Left hindlimb (tissue), 1 donor: ENCODE data around the gene GIGYF1.
"Not testable (repeated sequence)": the region's sequence is repeated elsewhere in the genome, so short reads cannot be mapped to it uniquely, and the experiment has no call there.

Source experiments
- DNase-seq: peaks from one replicate; pipeline ENCODE4 v3.0.0-alpha.2; 2018

Gene GIGYF1

DNA sequence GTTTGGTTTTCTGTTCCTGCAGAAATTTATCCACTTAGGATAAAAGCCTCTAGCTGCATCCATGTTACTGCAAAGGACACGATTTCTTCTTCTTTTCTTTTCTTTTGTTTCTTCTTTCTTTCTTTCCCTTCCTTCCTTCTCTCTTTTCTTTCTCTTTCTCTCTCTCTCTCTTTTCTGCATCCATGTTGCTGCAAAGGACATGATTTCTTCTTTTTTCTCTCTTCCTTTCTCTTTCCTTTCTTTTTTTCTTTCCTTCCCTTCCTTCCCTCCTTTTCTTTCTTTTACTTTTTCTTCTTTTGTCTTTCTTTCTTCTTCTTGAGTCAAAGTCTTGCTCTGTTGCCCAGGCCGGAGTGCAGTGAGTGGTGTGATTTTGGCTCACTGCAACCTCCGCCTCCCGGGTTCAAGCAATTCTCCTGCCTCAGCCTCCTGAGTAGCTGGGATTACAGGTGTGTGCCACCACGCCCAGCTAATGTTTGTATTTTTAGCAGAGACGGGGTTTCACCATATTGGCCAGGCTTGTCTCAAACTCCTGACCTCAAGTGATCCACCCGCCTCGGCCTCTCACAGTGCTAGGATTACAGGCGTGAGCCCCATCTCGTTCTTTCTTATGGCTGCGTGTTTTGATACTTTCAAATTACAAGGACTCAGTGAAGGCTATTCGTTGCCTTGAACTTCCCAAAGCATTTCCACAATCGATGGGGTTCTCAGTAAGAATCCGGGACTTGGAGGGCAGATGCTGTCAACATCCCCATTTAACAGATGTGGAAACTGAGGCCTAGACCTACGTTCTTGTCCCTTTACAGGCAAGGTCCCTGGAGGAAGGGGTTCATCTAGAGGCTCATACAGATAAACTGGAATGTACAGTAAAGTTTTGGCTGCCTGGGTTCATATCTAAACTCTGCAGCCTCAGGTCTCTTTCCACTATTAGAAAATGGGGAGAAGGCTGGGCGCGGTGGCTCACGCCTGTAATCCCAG is 22.4 kb downstream of the GIGYF1 start:
- no peak for DNase-seq

DNA sequence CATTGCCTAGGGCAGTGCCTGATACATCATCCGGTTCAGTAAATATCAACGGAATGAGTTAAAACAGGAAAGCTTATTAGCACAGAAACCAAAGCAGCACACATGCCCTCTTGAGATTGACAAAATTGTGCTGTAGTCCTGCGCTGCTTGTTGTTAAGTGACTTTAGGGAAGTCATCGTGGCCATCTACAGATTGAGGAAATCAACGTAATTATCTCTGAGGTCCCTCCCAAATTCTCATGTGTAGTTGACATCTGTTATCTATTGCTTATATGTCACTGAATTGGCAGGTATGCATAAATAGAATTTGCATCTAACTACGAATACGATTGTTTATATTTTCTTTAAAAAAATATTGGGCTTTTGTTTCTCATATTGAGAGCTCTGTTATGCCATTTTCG is 24.0 kb downstream of the GIGYF1 start:
- DNase-seq: no peak

DNA sequence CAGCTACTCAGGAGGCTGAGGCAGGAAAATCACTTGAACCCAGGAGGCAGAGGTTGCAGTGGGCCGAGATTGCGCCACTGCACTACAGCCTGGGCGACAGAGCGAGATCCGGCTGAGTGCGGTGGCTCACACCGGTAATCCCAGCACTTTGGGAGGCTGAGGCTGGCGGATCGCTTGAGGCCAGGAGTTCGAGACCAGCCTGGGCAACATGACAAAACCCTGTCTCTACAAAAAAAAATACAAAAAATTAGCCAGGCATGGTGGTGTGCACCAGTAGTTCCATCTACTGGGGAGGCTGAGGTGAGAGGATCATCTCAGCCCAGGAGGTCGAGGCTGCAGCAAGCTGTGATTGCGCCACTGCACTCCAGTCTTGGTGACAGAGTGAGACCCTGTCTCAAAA is 24.9 kb downstream of the GIGYF1 start:
- not testable (repeated sequence) for DNase-seq

DNA sequence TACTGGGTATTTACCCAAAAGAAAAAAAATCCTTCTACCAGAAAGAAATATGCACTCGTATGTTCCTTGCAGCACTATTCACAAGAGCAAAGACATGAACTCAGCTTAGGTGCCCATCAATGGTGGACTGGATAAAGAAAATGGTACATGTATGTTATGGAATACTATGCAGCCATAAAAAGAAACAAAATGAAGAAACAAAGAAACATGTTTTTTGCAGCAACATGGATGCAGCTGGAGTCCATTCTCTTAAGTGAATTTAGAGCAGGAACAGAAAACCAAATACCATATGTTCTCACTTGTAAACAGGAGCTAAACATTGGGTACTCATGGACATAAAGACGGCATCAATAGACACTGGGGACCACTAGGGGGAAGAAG is 26.0 kb downstream of the GIGYF1 start:
- DNase-seq: no peak

DNA sequence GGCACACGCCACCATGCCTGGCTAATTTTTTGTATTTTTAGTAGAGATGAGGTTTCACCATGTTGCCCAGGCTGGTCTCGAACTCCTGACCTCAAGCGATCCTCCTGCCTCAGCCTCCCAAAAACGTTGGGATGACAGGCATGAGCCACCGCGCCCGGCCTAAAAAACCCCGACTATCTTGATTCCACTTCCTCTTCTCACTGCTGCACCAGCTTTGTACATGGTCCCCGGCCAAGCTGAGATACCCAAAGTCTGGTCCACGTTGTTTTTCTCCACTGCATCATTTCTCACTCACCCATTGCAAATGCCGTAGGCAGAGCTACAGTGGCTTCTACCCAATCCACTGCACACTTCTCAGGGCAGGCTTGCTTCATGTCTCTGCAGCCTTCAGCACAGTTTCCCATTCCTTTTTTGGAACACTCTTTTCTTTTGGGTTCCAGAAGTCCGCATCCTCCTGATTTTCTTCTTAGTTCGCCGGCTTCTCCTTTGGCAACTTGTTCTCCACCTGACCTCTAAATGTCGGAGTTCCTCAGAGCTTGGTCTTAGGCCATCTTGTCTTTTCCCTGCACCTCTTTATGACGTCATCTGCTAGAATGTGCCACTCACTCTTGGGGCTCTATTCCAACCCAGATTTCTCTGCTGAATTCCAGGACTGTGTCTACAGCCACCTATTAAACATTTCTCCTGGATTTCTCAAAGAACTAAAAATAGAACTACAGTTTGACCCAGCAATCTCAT is 26.6 kb downstream of the GIGYF1 start:
- DNase-seq: no peak

DNA sequence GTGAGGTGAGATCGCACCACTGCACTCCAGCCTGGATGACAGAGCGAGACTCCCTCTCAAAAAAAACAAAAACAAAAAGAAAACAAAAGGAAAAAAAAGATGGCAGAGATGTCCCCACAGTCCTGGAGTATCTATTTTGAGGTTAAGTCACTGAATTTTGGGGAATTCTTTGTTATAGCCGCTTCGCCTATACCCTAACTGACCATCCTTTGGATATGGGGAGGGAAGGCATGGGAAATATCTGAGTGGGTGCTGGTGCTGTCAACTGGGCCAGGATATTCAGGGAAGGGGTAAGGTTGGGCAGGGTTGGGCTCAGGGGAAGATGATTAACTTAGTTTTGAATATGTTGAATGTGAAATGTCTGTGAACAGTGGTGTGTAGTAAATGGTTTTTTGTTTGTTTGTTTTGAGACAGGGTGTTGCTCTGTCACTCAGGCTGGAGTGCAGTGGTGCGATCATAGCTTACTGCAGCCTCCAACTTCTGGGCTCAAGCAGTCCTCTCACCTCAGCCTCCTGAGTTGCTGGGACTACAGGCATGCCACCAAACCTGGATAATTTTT is 28.8 kb downstream of the GIGYF1 start:
- DNase-seq: no peak

DNA sequence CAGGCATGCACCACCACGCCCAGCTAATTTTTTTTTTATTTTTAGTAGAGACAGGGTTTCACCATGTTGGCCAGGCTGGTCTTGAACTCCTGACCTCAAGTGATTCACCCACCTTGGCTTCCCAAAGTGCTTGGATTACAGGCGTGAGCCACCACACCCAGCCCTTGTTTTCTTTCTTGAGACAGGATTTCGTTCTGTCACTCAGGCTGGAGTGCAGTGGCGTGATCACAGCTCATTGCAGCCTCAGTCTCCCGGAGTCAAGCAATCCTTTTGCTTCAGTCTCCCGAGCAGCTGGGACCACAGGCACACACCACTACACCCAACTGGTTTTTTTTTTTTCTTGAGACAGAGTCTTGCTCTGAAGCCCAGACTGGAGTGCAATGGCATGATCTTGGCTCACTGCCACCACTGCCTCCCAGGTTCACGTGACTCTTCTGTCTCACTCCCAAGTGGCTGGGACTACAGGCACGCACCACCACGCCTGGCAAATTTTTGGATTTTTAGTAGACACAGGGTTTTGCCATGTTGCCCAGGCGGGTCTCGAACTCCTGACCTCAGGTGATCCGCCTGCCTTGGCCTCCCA is 31.8 kb downstream of the GIGYF1 start:
- not testable (repeated sequence) for DNase-seq

DNA sequence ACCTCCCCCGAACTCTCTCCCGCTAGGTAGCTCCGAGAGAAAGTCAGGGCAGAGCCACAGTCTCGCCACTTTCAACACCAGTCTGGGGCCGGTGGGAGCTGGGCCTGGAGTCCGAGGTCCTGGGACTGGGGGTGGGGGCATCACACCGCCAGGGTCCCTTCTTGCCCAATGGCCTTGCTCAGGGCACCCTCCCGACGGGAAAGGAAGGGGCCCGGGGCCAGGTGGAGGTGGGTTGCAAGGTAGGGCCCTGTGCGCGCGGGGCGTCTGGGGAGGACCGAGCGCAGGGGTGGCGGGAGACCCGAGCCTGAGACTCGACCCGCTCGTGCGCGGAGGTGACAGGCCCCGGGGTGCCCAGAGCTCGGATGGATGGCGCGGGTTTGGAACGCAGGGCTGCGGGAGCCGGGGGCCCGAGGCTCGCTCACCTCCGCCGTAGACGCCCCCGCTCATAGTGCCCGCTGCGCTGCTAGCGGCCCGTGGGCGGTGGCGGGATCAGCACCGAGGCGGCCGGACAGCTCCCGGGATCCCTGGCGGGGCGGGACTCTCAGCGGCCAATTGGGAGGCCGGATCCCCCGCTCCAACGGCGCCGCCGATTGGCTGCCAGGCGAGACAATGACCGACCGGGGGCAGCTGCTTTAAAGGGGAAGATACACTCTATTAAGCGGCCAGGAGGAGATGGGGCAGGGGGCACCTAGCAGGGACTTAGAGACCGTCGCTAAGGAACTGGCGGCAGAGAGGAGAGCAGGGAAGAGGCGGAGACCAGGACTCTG is 38.0 kb downstream of the GIGYF1 start, which contains the start of gene ACTL6B:
Gene ACTL6B (minus strand): TSS at position 541 of the 767 bp plus-strand sequence. CDS start 94 bp downstream, at position 447.
- peak; percentile 74 for DNase-seq

DNA sequence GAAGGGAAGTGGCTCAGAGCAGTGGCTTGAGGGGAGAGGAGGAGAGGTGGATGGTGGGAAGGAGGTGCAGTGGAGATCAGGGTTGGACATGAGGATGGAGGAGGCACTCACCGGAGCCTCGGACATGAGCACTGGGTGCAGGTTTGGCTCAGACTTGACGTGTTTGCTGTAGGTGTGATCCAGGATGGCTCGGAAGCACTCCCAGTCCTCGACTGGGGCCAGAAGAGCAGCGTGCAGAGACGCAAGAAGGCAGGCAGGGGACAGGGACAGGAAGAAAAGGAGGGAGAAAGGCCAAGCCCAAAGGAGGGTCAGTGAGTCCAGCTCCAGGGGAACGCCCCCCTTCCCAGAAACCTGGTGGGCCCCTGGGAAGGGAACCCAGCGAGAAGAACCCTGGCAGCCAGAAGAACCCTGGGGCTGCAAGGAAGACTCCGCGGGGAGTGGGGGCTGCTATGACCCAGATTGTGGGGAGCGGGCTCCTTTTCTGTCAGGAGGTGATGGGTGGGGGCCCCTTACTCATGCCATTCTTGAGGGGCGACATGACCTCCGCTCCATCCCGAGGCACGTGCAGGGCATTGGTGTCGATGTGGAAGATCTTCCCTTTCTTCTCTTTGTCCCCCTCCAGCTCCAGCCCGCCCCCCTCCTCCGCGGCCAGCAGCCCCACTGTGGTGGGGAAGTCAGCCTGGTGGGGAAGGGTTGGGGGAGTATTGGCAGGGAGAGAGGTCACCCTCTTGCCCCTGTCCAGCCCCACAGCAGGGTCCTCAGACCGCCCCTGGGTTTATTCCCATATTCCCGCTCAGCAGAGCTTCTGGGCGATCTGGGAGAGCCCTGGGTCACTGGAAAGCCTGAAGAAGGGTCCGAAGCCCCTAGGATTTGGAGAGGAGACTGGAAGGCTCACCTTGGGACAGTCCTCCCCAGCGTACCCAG is 38.9 kb downstream of the GIGYF1 start:
- no peak for DNase-seq

DNA sequence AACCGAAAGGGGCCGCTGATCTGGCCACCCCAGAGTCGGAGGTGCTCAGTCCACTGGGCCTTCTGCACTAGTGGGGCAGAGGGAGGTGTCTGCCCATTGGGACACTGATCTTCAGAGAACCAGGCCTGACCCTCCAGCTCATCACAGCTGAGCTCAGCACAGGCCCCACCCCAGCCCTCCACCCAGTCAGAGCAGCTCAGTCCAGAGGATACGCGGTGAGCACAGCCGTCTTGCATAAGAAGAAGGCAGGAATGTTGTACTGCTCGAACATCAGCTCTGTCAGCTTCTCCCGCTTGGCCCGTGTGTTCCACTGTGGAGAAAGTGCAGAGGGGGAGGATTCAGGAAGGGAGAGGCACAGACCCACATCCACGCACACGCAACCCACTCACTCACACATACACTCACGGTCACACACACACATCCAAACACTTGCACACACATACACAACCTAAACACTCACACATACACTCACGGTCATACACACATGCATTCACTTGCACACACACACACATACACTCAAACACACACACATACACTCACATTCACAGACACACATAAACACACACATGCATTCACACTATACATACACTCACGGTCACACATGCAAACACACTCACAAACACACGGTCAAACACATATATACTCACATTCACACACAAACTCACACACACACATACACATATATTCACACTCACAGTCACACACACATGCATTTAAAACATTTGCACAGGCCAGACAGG is 44.1 kb downstream of the GIGYF1 start:
- DNase-seq: no peak

DNA sequence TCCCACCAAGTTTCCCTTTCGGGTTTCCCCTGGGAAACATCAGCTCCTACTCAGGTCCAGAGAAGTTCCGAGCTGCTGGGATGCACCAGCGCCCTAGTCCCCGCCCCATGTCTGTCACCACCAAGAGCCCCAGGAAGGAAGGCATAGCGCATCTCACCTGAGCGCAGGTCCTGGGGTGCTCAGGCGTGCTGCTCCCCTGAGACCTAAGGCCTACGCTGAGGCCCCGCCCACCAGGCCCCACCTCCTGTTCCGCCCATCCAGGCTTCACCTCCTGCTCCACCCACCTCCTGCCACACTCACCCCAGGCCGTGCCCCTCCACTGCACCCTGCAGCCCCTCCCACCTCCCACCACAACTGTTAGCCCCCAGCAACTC is 51.5 kb downstream of the GIGYF1 start:
- no peak for DNase-seq

DNA sequence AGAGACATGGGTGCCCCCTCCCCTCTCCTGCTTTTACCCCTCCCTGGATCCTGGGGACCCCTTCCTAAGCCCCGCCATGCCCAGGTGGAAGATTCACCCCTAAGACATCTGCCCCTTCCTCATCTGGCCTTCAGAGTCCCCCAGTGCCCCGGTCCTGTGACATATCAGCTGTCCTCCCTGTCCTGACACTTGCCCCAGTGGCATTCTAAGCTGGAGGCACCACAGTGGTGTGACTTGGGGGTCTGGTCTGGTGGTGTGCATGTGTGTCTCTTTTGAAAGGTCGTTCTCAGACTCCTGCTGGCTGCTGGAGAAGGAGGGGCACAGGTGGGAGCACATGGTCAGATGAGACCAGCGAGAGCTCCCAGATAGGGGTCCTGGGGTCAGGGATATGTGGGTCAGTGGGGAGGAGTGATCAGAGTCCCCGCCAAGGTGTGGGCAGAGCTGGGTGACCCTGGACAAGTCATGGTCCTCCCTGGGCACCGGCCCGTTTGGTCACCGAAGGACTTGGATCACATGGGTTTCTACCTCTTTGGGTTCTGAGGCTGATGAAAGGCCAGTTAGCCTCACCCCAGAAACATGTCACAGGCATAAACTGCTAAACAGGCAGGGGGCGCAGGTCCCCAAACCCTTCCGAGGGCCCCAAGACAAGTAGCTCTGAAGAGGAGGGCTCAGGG is 52.1 kb downstream of the GIGYF1 start:
- DNase-seq: no peak

DNA sequence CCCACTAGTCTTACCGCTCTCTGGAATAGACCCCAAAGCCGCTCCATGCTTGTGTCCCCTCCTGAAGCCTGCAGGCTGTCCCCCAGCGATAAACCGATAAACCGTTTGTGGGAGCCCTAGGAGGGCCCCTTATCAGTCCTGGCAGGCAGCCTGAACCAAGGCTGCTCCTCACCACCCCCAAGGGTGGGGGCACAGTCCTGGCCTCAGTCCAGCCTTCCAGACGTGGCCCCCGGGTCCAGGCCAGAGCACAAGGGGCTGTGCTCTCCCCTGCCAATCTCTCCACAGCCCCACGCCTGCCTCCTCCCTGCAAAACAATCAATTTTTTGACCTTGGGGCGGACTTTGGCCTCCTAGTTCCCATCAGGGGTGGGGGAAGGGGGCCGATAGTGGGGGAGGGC is 52.6 kb downstream of the GIGYF1 start, which contains the start of gene TFR2:
Gene TFR2 (minus strand): TSS at position 90 of the 397 bp plus-strand sequence. CDS start 43 bp downstream, at position 47.
- DNase-seq: no peak

DNA sequence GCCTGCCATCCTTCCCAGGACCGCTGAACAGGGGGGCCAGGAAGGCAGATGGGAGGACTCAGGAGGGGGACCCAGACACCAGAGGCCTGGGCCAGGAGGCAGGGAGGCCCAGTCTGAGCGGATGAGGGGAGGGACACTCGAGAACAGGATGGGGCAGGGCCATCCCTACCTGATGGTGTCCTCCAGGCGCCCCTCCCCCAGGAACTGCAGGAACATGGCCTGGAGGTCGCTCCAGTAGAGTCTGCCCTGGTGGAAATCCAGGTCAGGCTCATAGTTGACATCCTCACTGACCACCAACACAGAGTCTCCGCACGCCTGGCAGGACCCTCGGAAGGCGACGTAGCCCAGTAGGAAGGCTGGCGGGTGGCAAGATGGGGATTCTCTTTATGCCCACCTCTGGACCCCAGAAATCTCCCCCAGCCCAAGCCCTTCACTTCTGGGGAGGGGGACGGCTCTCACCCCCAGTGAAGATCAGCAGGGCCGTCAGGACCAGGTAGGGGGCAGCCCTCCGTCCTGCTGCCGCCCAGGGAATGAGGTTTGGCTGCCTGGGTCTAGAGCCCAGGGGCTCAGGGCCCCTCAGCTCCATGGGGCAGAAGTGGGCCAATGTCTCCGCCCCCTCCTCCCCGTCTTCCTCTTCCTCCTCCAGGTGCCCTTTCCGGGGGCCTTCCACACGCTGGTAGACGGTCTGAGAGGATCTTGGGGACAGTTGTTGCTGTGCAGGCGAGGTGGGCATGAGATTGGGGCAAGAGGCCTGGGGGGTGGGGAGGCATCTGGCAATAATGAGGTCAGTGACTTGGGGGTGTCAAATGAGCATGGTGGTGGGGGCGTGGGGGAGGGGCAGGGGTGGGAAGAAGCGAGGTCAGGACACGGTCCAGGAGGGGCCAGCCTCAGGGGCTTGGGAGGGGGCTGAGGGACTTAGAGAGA is 53.3 kb downstream of the GIGYF1 start:
- no peak for DNase-seq

DNA sequence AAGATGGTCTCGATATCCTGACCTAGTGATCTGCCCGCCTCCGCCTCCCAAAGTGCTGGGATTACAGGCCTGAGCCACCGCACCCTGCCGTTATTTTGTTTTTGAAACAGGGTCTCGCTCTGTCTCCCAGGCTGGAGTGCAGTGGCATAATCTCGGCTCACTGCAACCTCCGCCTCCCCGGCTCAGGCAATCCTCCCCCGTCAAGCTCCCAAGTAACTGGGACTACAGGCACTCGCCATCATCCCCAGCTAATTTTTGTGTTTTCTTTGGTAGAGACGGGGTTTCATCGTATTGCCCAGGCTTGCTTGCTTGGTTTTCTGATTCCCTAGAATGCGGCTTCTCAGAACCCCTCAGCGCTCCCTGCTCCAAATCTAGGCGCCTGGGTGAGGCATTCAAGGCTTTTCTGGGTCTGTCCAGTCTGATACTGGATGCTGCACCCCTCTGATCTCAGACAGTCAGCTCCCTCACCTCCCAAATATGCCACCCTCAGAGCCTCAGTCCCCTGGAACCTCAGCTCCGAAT is 54.0 kb downstream of the GIGYF1 start:
- no peak for DNase-seq

DNA sequence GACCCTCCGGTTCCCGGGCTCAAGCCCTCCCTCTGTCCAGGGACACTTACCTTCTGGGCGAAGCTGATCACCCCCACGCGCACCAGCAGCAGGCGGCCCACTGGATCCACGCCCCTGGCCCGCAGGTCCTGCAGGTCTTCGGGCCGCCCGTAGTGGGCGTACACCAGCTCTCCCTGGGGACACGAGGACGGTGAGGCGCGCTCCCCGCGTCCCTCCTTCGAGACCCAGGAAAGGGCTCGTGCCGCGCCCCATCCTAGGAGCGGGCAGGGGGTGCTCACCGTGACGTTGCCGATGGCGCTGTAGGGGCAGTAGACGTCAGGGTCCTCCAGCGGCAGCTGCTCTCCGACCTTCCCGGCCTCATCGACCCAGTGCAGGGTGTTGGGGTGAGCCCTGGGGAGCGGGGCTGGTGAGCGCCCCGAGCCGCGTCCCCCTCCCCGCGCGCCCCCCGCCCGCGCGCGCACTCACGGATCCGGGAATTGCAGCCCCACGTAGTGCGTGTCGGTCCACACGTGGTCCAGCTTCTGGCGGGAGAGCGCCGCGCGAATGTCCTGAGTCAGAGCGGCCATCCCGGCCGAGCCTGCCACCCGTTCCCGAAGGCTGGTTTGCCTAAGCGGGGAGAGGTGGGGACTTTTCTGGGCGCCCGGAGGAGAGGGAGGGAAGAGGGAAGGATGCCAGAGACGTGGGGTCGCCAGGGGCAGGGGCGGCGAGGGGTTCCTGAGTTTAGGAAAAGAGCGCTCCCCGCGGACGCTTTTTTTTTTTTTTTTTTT is 60.9 kb downstream of the GIGYF1 start:
- DNase-seq: peak; percentile 54

DNA sequence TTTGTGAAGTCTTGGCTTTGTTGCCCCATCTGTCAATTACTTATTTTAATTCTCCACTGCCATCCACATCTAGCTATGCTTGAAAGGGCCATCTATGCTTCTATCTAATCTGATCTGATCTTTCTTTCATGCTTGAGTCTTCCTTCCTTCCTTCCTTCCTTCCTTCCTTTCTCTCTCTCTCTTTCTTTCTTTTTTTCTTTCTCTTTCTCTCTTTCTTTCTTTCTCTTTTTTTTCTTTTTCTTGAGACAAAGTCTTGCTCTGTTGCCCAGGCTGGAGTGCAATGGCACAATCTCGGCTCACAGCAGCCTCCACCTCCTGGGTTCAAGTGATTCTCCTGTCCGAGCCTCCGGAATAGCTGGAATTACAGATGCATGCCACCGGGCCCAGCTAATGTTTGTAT is 64.0 kb downstream of the GIGYF1 start:
- DNase-seq: no peak
